HEK293 (cell line): ENCODE measurements around the gene AKAP1.

Experiments
- CTCF ChIA-PET: fragments of 350-600 bp; formaldehyde crosslinking; extraction: SDS; loops from one replicate; lab custom pipeline; 2021; ENCODE audit warnings: antibody characterized with exemption; lab: Yijun Ruan, JAX
- POLR2A ChIA-PET: fragments of 300-600 bp; formaldehyde crosslinking; extraction: SDS; loops from one replicate; lab custom pipeline; 2020; ENCODE audit warnings: antibody characterized with exemption, inconsistent platforms; lab: Yijun Ruan, JAX
- H3K27ac ChIP-seq: fragments of 200-500 bp; sonication (Bioruptor generic); 2 replicates; pipeline ENCODE4 v1.5.1; 2014; ENCODE audit warnings: low read depth, low read length, control low read depth, inconsistent platforms; ENCODE audit errors: extremely low read depth
- H3K36me3 ChIP-seq, 2 experiments: fragments of 200-500 bp in 1 of 2; sonication (Bioruptor generic) in 1 of 2; 1 replicate in 1 of 2; 2 replicates in 1 of 2; pipeline ENCODE4 v1.5.1; 2014 to 2017; ENCODE audit warnings: inconsistent platforms in 2 of 2, low read length in 2 of 2; ENCODE audit not compliant: control insufficient read depth in 2 of 2, insufficient read depth in 1 of 2
- H3K4me1 ChIP-seq: fragments of 200-500 bp; sonication (Bioruptor generic); 2 replicates; pipeline ENCODE4 v1.5.1; 2014; ENCODE audit warnings: mild to moderate bottlenecking, low read length, inconsistent platforms; ENCODE audit not compliant: control insufficient read depth, insufficient read depth
- H3K4me3 ChIP-seq: 2 replicates; pipeline ENCODE4 v1.5.1; 2011; ENCODE audit warnings: low read depth, mild to moderate bottlenecking, control low read depth, low read length, moderate library complexity
- H3K9me3 ChIP-seq: fragments of 200-500 bp; sonication (Bioruptor generic); 2 replicates; pipeline ENCODE4 v1.5.1; 2014; ENCODE audit warnings: low read depth, low read length, inconsistent platforms; ENCODE audit not compliant: control insufficient read depth, insufficient read depth
- GLI4 ChIP-seq: fragments of 450-650 bp; formaldehyde crosslinking; IDR thresholded peaks from 2 replicates; pipeline ENCODE4 v1.5.1; 2016; ENCODE audit warnings: missing biosample characterization, missing genetic modification characterization
- GLIS2 ChIP-seq: fragments of 450-650 bp; formaldehyde crosslinking; IDR thresholded peaks from 2 replicates; pipeline ENCODE4 v1.5.1; 2016; ENCODE audit warnings: missing biosample characterization, missing genetic modification characterization
- IKZF3 ChIP-seq: fragments of 450-650 bp; IDR thresholded peaks from 2 replicates; pipeline ENCODE4 v1.5.0; 2018; ENCODE audit warnings: missing biosample characterization, mild to moderate bottlenecking, missing genetic modification characterization, moderate library complexity
- KLF16 ChIP-seq: fragments of 450-650 bp; formaldehyde crosslinking; IDR thresholded peaks from 2 replicates; pipeline ENCODE4 v1.5.1; 2017; ENCODE audit warnings: missing biosample characterization, missing genetic modification characterization
- KLF9 ChIP-seq: fragments of 450-650 bp; formaldehyde crosslinking; IDR thresholded peaks from 2 replicates; pipeline ENCODE4 v1.5.1; 2016; ENCODE audit warnings: missing biosample characterization, missing genetic modification characterization, low read depth
- MEIS1 ChIP-seq: sonication (generic); formaldehyde crosslinking; IDR thresholded peaks from 2 replicates; pipeline ENCODE4 v1.8.1; 2022; ENCODE audit warnings: missing genetic modification reagents, mild to moderate bottlenecking, borderline replicate concordance
- MYNN ChIP-seq: fragments of 450-650 bp; formaldehyde crosslinking; IDR thresholded peaks from 2 replicates; pipeline ENCODE4 v1.5.1; 2016; ENCODE audit warnings: missing biosample characterization, missing genetic modification characterization, borderline replicate concordance
- OSR2 ChIP-seq: fragments of 450-650 bp; formaldehyde crosslinking; IDR thresholded peaks from 2 replicates; pipeline ENCODE4 v1.5.1; 2016; ENCODE audit warnings: missing biosample characterization, missing genetic modification characterization
- TCF7L2 ChIP-seq: IDR thresholded peaks from 2 replicates; pipeline ENCODE4 v1.6.1; 2011; ENCODE audit warnings: low read depth, mild to moderate bottlenecking, inconsistent platforms, low read length, moderate library complexity, borderline replicate concordance
- ZFHX2 ChIP-seq: fragments of 450-650 bp; formaldehyde crosslinking; conservative IDR thresholded peaks from 2 replicates; pipeline ENCODE4 v1.5.1; 2016; ENCODE audit warnings: missing biosample characterization, missing genetic modification characterization
- ZIC2 ChIP-seq: fragments of 450-650 bp; formaldehyde crosslinking; IDR thresholded peaks from 2 replicates; pipeline ENCODE4 v1.5.1; 2016; ENCODE audit warnings: missing biosample characterization, missing genetic modification characterization
- ZNF121 ChIP-seq: fragments of 450-650 bp; formaldehyde crosslinking; IDR thresholded peaks from 2 replicates; pipeline ENCODE4 v1.5.1; 2016; ENCODE audit warnings: missing biosample characterization, missing genetic modification characterization
- ZNF140 ChIP-seq: fragments of 450-650 bp; formaldehyde crosslinking; IDR thresholded peaks from 2 replicates; pipeline ENCODE4 v1.5.1; 2016; ENCODE audit warnings: missing biosample characterization, missing genetic modification characterization
- ZNF155 ChIP-seq: fragments of 450-650 bp; formaldehyde crosslinking; IDR thresholded peaks from 2 replicates; pipeline ENCODE4 v1.5.1; 2016; ENCODE audit warnings: missing biosample characterization, missing genetic modification characterization
- ZNF174 ChIP-seq: fragments of 450-650 bp; formaldehyde crosslinking; IDR thresholded peaks from 2 replicates; pipeline ENCODE4 v1.5.0; 2017; ENCODE audit warnings: missing biosample characterization, mild to moderate bottlenecking, missing genetic modification characterization
- ZNF214 ChIP-seq: fragments of 450-650 bp; formaldehyde crosslinking; IDR thresholded peaks from 2 replicates; pipeline ENCODE4 v1.5.1; 2017; ENCODE audit warnings: missing biosample characterization, mild to moderate bottlenecking, missing genetic modification characterization, borderline replicate concordance
- ZNF221 ChIP-seq: fragments of 450-650 bp; formaldehyde crosslinking; IDR thresholded peaks from 2 replicates; pipeline ENCODE4 v1.5.1; 2017; ENCODE audit warnings: missing biosample characterization, missing genetic modification characterization, borderline replicate concordance
- ZNF23 ChIP-seq: fragments of 450-650 bp; formaldehyde crosslinking; IDR thresholded peaks from 2 replicates; pipeline ENCODE4 v1.5.1; 2016; ENCODE audit warnings: missing biosample characterization, missing genetic modification characterization, borderline replicate concordance
- ZNF292 ChIP-seq: fragments of 450-650 bp; formaldehyde crosslinking; IDR thresholded peaks from 2 replicates; pipeline ENCODE4 v1.5.1; 2016; ENCODE audit warnings: low read depth, missing biosample characterization, missing genetic modification characterization, borderline replicate concordance
- ZNF341 ChIP-seq: fragments of 450-650 bp; formaldehyde crosslinking; IDR thresholded peaks from 2 replicates; pipeline ENCODE4; 2016; ENCODE audit warnings: low read depth, missing biosample characterization, missing genetic modification characterization
- ZNF37A ChIP-seq: fragments of 450-650 bp; IDR thresholded peaks from 2 replicates; pipeline ENCODE4 v1.5.1; 2018; ENCODE audit warnings: missing biosample characterization, missing genetic modification characterization
- ZNF529 ChIP-seq: fragments of 450-650 bp; formaldehyde crosslinking; IDR thresholded peaks from 2 replicates; pipeline ENCODE4 v1.5.1; 2017; ENCODE audit warnings: missing genetic modification characterization, missing biosample characterization; ENCODE audit not compliant: insufficient replicate concordance
- ZNF624 ChIP-seq: fragments of 450-650 bp; formaldehyde crosslinking; IDR thresholded peaks from 2 replicates; pipeline ENCODE4 v1.5.1; 2017; ENCODE audit warnings: missing biosample characterization, missing genetic modification characterization
- ZNF626 ChIP-seq: fragments of 450-650 bp; sonication (Bioruptor Pico); formaldehyde crosslinking; IDR thresholded peaks from 2 replicates; pipeline ENCODE4 v1.5.1; 2018; ENCODE audit warnings: missing biosample characterization, missing genetic modification characterization, inconsistent platforms
- ZNF670 ChIP-seq: fragments of 450-650 bp; formaldehyde crosslinking; IDR thresholded peaks from 2 replicates; pipeline ENCODE4 v1.5.1; 2016; ENCODE audit warnings: missing biosample characterization, missing genetic modification characterization, low read depth
- ZNF768 ChIP-seq: fragments of 450-650 bp; formaldehyde crosslinking; IDR thresholded peaks from 2 replicates; pipeline ENCODE4 v1.5.1; 2018; ENCODE audit warnings: missing biosample characterization, mild to moderate bottlenecking, missing genetic modification characterization
- ZNF777 ChIP-seq: fragments of 450-650 bp; formaldehyde crosslinking; IDR thresholded peaks from 2 replicates; pipeline ENCODE4 v1.5.1; 2017; ENCODE audit warnings: missing biosample characterization, missing genetic modification characterization, borderline replicate concordance
- ZNF837 ChIP-seq: fragments of 450-650 bp; formaldehyde crosslinking; IDR thresholded peaks from 2 replicates; pipeline ENCODE4 v1.5.1; 2016; ENCODE audit warnings: missing biosample characterization, missing genetic modification characterization
- ZSCAN30 ChIP-seq: fragments of 450-650 bp; IDR thresholded peaks from 2 replicates; pipeline ENCODE4 v1.5.1; 2018; ENCODE audit warnings: missing biosample characterization, mild to moderate bottlenecking, missing genetic modification characterization, moderate library complexity
- ZXDB ChIP-seq: fragments of 450-650 bp; formaldehyde crosslinking; IDR thresholded peaks from 2 replicates; pipeline ENCODE4 v1.5.1; 2016; ENCODE audit warnings: missing biosample characterization, missing genetic modification characterization
- TF ChIP-seq, protein P1 (sequence below): fragments of 450-650 bp; formaldehyde crosslinking; IDR thresholded peaks from 2 replicates; pipeline ENCODE4 v1.5.1; 2016; ENCODE audit warnings: missing biosample characterization, missing genetic modification characterization
- TF ChIP-seq, protein P2 (sequence below): fragments of 450-650 bp; formaldehyde crosslinking; IDR thresholded peaks from 2 replicates; pipeline ENCODE4 v1.5.1; 2016; ENCODE audit warnings: missing biosample characterization, missing genetic modification characterization

AKAP1 gene

DNA sequence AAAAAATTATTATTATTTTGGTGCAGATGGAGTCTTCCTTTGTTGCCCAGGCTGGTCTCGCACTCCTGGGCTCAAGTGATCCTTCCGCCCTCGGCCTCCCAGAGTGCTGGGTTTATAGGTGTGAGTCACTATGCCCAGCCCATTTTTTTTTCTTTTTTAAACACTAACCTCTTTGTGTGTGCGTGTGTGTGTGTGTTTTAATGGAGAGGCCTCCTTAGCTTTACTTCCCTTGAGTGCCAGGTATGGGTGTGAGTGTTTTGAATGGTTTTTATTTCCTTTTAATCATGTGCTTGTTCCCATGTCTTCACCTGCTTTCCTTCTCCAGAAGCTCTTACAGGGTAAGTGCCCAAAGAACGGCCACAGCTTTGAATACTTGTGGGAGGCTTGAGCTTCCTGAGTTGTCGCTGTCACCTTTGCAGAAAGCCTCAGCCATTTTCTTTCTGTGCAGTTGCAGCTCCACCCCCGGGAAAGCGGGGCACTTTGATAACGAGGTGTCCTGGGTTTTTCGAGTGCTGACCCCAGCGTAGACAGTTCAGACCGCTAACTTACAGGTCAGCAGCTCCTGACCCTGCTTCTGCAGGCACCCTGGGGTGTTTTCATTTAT lies 22.6 kb downstream of the AKAP1 start (continued):
- TF ChIP-seq, protein P1, sequence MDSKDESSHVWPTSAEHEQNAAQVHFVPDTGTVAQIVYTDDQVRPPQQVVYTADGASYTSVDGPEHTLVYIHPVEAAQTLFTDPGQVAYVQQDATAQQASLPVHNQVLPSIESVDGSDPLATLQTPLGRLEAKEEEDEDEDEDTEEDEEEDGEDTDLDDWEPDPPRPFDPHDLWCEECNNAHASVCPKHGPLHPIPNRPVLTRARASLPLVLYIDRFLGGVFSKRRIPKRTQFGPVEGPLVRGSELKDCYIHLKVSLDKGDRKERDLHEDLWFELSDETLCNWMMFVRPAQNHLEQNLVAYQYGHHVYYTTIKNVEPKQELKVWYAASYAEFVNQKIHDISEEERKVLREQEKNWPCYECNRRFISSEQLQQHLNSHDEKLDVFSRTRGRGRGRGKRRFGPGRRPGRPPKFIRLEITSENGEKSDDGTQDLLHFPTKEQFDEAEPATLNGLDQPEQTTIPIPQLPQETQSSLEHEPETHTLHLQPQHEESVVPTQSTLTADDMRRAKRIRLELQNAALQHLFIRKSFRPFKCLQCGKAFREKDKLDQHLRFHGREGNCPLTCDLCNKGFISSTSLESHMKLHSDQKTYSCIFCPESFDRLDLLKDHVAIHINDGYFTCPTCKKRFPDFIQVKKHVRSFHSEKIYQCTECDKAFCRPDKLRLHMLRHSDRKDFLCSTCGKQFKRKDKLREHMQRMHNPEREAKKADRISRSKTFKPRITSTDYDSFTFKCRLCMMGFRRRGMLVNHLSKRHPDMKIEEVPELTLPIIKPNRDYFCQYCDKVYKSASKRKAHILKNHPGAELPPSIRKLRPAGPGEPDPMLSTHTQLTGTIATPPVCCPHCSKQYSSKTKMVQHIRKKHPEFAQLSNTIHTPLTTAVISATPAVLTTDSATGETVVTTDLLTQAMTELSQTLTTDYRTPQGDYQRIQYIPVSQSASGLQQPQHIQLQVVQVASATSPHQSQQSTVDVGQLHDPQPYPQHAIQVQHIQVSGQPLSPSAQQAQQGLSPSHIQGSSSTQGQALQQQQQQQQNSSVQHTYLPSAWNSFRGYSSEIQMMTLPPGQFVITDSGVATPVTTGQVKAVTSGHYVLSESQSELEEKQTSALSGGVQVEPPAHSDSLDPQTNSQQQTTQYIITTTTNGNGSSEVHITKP (tag by site-specific recombination) = 0 out of 2 replicates have a peak, but pooled peaks have one; percentile 53
- no peak for TF ChIP-seq ZNF214 (tag by site-specific recombination)
- no peak for TF ChIP-seq ZNF777 (tag by site-specific recombination)
- TF ChIP-seq ZNF121 (tag by site-specific recombination) = no peak
- no peak for TF ChIP-seq ZNF626 (tag by site-specific recombination)
- TF ChIP-seq ZIC2 (tag by site-specific recombination) = 0 out of 2 replicates have a peak, but pooled peaks have one; percentile 23
- no peak for TF ChIP-seq ZNF174 (tag by site-specific recombination)
- TF ChIP-seq KLF9 (tag by site-specific recombination) = peak; percentile 46; the same call in 1 of the 2 replicates
- TF ChIP-seq, protein P2, sequence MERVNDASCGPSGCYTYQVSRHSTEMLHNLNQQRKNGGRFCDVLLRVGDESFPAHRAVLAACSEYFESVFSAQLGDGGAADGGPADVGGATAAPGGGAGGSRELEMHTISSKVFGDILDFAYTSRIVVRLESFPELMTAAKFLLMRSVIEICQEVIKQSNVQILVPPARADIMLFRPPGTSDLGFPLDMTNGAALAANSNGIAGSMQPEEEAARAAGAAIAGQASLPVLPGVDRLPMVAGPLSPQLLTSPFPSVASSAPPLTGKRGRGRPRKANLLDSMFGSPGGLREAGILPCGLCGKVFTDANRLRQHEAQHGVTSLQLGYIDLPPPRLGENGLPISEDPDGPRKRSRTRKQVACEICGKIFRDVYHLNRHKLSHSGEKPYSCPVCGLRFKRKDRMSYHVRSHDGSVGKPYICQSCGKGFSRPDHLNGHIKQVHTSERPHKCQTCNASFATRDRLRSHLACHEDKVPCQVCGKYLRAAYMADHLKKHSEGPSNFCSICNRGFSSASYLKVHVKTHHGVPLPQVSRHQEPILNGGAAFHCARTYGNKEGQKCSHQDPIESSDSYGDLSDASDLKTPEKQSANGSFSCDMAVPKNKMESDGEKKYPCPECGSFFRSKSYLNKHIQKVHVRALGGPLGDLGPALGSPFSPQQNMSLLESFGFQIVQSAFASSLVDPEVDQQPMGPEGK (tag by site-specific recombination) = 0 out of 2 replicates have a peak, but pooled peaks have one; percentile 35
- 0 out of 2 replicates have a peak, but pooled peaks have one; percentile 6 for TF ChIP-seq OSR2 (tag by site-specific recombination)
- TF ChIP-seq ZXDB (tag by site-specific recombination) = 0 out of 2 replicates have a peak, but pooled peaks have one; percentile 28
- no peak for TF ChIP-seq MYNN (tag by site-specific recombination)
- no peak for TF ChIP-seq ZNF292 (tag by site-specific recombination)
- no peak for TF ChIP-seq ZNF624 (tag by site-specific recombination)
- TF ChIP-seq MEIS1 (CRISPR knock-in tag) = no peak
- TF ChIP-seq GLIS2 (tag by site-specific recombination) = peak; percentile 50; the same call in 1 of the 2 replicates
- TF ChIP-seq TCF7L2 = no peak
- no peak for TF ChIP-seq ZNF140 (tag by site-specific recombination)

DNA sequence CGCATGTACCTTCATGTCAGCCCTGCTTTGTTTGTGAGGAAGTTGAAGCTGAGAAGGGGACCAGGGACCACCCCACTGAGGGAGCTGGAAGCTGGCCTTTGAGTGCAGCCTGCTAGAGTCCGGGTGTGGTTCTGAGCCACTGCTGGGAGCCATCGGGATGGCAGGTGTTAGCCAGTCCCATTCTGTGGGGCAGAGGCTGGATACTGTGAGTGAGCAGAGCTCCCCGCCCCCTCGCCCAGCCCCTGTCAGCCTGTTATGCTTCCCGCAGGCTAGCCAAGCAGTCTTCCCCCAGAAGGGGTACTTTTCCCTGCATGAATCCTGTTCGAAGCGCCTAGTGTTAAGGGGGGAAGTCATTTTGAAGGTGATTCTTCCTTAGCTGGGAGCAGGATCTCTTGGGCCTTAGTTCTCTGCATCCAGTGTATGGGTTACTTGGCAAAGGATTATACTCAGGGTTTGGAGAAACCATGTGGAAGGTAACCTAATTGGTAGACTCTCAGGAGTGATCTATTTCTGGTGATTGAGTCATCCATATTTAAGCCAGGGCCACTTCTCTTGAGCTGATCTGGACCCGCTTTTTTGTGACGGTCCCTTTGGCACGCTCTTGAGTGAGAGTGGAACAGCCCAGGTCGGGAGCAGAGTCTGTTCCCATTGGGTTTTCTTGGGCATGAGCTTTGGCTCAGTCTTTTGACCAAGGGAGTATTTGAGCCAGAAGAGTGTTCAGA lies 23.8 kb downstream of the AKAP1 start:
- no peak overlapping the region for H3K4me3 ChIP-seq
- no peak overlapping the region for H3K27ac ChIP-seq
- ChIA-PET POLR2A (no interaction called here), CTCF (interaction anchor here (0.6 to 6.8 kb wide), 4 partner anchors 13 to 1060 kb away, joined by 4 to 33 read pairs (median 4); no protein-coding TSS in a partner anchor)
- H3K36me3 ChIP-seq = peaks cover 0 to 49% of the 10 kb centered on the region in 2 experiments; a peak in 2 of 3 replicates
- H3K4me1 ChIP-seq = peaks cover 19% of the 10 kb centered on the region
- H3K9me3 ChIP-seq = no peaks in the 10 kb centered on the region
- TF ChIP-seq ZNF37A (no peak), GLI4 (tag by site-specific recombination) (no peak), ZSCAN30 (tag by site-specific recombination) (no peak), ZNF837 (tag by site-specific recombination) (no peak), ZFHX2 (tag by site-specific recombination) (peak; percentile 25; the same call in 1 of the 2 replicates), ZNF155 (tag by site-specific recombination) (no peak), ZNF23 (tag by site-specific recombination) (no peak), ZNF768 (tag by site-specific recombination) (no peak), ZNF670 (tag by site-specific recombination) (no peak), TCF7L2 (no peak), KLF16 (no peak), ZNF221 (tag by site-specific recombination) (no peak), IKZF3 (tag by site-specific recombination) (no peak), ZNF529 (tag by site-specific recombination) (no peak), ZNF341 (tag by site-specific recombination) (no peak)
